GM12872 (cell line): ENCODE results near the gene MRPL53.

Experiments used
- CTCF ChIP-seq: IDR thresholded peaks from 3 replicates; pipeline ENCODE4 v1.5.1; 2011; ENCODE audit warnings: low read depth, mild to moderate bottlenecking, low read length, moderate library complexity; ENCODE audit not compliant: insufficient read depth

The MRPL53 gene

GRCh38 chr2:74436111-74436805 lies 36.2 kb downstream of the MRPL53 start:
- no peak for TF ChIP-seq CTCF

GRCh38 chr2:74430502-74430901 lies 42.0 kb downstream of the MRPL53 start:
- TF ChIP-seq CTCF: no peak

DNA sequence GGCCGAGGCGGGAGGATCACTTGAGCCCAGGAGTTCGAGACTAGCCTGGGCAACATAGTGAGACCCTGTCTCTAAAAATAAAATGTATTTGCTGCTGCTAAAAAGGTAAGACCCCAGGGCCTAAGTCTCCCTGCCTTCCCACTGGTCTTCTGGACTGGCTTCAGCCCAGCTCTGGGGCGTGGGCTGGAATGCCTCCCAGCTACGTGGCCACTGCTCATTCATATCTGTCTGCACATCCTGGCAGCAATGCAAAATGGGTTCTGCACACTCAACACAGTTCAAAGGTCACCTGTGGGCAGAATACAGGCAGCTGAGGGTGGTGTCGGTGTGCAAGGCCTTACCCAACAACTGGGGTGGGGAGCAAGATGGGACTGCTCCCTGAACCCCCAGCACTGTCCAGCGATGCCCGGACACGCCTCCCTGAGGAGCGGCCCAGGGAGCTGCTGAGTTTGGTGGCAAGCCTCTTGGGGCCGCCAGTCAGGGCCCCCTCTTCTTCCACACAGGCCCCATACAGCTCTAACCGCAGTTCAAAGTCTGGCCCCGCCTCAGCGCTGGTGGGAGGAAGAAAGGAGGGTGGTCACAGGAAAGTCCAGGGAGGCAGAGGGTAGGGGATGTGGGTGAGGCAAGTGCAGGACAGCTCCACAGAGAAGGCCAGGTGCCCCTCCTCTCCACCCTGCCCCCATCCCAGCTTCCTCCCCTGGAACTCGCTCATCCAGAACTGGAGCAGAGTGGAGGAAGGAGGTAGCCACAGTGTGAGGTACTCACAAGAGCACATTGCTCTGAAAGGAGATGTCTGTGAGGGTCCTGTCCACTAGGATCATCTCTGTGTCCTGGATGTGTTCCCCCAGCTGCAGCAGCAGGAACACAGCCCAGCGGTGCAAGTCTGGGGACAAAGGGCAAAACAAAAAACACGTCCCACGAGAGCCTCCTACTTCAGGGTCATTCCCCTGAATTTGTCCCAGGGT lies 42.7 kb downstream of the MRPL53 start:
- TF ChIP-seq CTCF: no peak

- no peak for TF ChIP-seq CTCF
Measured at GRCh38 chr2:74428675-74429074, 43.8 kb downstream of the MRPL53 start.

- TF ChIP-seq CTCF: no peak
Measured at GRCh38 chr2:74427551-74427950, 44.9 kb downstream of the MRPL53 start.

- no peak for TF ChIP-seq CTCF
Measured at GRCh38 chr2:74426181-74426758, 46.2 kb downstream of the MRPL53 start.

DNA sequence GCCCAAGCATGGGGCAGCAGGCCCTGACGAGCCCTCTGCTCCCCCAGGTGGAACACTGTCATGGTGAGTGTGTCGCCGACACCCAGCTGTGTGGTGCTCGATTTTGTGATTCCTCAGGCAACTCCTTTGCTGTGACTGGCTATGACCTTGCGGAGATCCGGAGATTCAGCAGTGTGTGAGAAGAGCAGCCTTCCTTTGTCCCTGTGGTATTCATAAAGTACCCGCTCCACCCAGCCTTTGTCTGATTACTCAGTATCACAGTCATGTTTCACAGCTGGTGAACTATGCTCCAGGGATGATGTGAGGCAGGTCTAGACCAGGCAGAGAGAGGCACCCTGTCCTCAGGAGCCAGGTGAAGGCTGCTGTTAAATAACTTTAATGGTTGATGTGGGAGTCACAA lies 47.0 kb downstream of the MRPL53 start:
- no peak for TF ChIP-seq CTCF
